C4-2B (cell line): Measurements from ENCODE around the gene ACBD6.

ENCODE experiments used
- ZFX ChIP-seq: fragments of 450-650 bp; IDR thresholded peaks from 2 replicates; pipeline ENCODE4 v1.6.1; 2017
- TF ChIP-seq, protein P1 (sequence below): fragments of 450-650 bp; conservative IDR thresholded peaks from 2 replicates; pipeline ENCODE4 v1.5.1; 2017; ENCODE audit warnings: mild to moderate bottlenecking

DNA sequence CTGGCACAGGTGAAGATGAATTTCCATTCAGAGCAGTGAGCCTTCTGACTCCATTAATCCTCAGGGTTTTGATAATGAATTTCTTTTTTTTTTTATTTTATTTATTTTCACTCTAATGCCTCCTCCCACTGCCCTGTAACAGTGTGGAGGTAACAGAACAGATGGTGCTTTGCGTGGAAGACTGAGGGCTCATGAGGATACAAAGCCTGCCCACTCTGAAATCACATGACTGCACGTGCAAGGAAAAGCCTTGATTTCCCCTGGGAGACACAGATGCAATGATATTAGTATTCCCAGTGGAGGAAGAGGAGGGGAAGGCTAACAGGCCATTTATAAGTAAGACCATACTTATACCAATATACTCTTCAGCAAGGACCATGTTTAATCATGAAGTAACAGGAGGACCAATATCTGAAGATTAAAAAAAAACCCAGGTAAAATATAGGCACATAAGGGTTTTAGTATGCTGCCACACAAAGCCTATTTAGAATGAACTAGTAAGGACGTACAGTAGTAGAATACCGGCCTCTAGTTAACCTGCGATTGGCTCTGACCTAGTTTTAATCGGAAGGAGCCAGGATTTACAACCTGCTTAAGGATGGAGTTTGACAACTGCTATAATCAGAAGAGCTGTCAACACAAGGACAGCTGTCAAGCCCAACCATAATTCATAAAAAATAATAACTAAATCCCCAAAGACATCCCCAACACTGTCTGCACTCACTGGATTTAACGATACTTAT, 202.7 kb downstream of the ACBD6 start:
- TF ChIP-seq, protein P1, sequence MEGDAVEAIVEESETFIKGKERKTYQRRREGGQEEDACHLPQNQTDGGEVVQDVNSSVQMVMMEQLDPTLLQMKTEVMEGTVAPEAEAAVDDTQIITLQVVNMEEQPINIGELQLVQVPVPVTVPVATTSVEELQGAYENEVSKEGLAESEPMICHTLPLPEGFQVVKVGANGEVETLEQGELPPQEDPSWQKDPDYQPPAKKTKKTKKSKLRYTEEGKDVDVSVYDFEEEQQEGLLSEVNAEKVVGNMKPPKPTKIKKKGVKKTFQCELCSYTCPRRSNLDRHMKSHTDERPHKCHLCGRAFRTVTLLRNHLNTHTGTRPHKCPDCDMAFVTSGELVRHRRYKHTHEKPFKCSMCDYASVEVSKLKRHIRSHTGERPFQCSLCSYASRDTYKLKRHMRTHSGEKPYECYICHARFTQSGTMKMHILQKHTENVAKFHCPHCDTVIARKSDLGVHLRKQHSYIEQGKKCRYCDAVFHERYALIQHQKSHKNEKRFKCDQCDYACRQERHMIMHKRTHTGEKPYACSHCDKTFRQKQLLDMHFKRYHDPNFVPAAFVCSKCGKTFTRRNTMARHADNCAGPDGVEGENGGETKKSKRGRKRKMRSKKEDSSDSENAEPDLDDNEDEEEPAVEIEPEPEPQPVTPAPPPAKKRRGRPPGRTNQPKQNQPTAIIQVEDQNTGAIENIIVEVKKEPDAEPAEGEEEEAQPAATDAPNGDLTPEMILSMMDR: no peak
- no peak for TF ChIP-seq ZFX
